HL-60 (cell line): ENCODE data around the gene SASH1.

ENCODE experiments used
- GABPA ChIP-seq: IDR thresholded peaks from 2 replicates; pipeline ENCODE4 v1.6.1; 2012; ENCODE audit warnings: low read depth
- POLR2AphosphoS5 ChIP-seq: IDR thresholded peaks from 2 replicates; pipeline ENCODE4 v1.6.1; 2012; ENCODE audit warnings: low read depth
- TF ChIP-seq, protein P1 (sequence below): IDR thresholded peaks from one replicate; pipeline ENCODE4 v1.5.1; 2011; ENCODE audit warnings: low read length, control low read depth, inconsistent platforms; ENCODE audit not compliant: insufficient read depth
- TF ChIP-seq, protein P2 (sequence below): IDR thresholded peaks from 2 replicates; pipeline ENCODE4 v1.6.1; 2012; ENCODE audit warnings: low read depth; ENCODE audit not compliant: insufficient replicate concordance

DNA sequence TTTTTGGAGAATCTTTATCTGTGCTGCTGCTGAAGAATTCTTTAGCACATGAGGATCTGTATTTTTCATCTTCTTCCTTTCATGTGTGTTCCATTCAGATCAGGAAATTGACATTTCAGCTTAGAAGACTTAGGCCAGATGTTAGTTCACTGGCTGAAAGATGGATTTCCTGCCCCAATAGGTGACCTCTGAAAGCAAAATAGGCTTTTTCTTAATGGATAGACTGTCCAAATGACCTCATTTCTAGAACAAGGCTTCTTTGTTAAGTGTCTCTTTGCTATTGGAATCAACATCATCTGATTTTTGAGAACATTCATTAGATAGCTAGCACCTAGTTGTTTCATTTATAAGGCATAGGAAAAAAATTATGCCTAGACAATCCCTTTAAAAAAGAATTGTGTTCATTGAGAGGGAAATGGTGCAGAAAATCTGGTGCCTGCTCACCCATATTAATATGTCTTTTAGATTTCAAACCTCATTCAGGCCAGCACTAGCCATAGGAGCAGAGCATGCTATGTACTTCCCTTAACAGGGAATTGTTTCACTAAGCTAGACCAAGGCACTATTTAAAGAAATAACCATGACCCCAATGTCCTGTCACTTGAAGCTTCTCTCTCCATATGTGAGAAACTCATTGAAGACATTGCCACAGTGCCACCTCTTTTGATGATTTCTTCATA lies 13.6 kb upstream of the SASH1 start:
- no peak for TF ChIP-seq POLR2AphosphoS5
- TF ChIP-seq, protein P1, sequence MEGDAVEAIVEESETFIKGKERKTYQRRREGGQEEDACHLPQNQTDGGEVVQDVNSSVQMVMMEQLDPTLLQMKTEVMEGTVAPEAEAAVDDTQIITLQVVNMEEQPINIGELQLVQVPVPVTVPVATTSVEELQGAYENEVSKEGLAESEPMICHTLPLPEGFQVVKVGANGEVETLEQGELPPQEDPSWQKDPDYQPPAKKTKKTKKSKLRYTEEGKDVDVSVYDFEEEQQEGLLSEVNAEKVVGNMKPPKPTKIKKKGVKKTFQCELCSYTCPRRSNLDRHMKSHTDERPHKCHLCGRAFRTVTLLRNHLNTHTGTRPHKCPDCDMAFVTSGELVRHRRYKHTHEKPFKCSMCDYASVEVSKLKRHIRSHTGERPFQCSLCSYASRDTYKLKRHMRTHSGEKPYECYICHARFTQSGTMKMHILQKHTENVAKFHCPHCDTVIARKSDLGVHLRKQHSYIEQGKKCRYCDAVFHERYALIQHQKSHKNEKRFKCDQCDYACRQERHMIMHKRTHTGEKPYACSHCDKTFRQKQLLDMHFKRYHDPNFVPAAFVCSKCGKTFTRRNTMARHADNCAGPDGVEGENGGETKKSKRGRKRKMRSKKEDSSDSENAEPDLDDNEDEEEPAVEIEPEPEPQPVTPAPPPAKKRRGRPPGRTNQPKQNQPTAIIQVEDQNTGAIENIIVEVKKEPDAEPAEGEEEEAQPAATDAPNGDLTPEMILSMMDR: no peak
- TF ChIP-seq, protein P2, sequence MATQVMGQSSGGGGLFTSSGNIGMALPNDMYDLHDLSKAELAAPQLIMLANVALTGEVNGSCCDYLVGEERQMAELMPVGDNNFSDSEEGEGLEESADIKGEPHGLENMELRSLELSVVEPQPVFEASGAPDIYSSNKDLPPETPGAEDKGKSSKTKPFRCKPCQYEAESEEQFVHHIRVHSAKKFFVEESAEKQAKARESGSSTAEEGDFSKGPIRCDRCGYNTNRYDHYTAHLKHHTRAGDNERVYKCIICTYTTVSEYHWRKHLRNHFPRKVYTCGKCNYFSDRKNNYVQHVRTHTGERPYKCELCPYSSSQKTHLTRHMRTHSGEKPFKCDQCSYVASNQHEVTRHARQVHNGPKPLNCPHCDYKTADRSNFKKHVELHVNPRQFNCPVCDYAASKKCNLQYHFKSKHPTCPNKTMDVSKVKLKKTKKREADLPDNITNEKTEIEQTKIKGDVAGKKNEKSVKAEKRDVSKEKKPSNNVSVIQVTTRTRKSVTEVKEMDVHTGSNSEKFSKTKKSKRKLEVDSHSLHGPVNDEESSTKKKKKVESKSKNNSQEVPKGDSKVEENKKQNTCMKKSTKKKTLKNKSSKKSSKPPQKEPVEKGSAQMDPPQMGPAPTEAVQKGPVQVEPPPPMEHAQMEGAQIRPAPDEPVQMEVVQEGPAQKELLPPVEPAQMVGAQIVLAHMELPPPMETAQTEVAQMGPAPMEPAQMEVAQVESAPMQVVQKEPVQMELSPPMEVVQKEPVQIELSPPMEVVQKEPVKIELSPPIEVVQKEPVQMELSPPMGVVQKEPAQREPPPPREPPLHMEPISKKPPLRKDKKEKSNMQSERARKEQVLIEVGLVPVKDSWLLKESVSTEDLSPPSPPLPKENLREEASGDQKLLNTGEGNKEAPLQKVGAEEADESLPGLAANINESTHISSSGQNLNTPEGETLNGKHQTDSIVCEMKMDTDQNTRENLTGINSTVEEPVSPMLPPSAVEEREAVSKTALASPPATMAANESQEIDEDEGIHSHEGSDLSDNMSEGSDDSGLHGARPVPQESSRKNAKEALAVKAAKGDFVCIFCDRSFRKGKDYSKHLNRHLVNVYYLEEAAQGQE: no peak
- no peak for TF ChIP-seq GABPA
